Testis (tissue), 3 donors: Measurements from ENCODE around the gene LRMDA. TPM values are rescaled to one million over a fixed set of nuclear protein-coding genes. Genes with fewer than 3 reads are reported as not detected.

Source experiments
- DNase-seq: peaks from one replicate; pipeline ENCODE4 v3.0.0-alpha.2; 2019
- H3K27ac ChIP-seq, 2 donors: fragments of 200-600 bp; sonication (generic); one replicate each; pipeline ENCODE4 v1.5.1; 2019
- H3K27me3 ChIP-seq: fragments of 200-600 bp; sonication (generic); one replicate; pipeline ENCODE4 v1.5.1; 2019
- H3K36me3 ChIP-seq: fragments of 200-600 bp; sonication (generic); one replicate; pipeline ENCODE4 v1.5.1; 2017; ENCODE audit warnings: low read depth; ENCODE audit errors: missing control alignments
- H3K4me1 ChIP-seq: fragments of 200-600 bp; sonication (generic); one replicate; pipeline ENCODE4 v1.5.1; 2019
- H3K4me3 ChIP-seq, 2 donors: fragments of 200-600 bp; sonication (generic); one replicate each; pipeline ENCODE4 v1.5.1; 2017 to 2019
- H3K9me3 ChIP-seq: fragments of 200-600 bp; sonication (generic); one replicate; pipeline ENCODE4 v1.5.1; 2017
- CTCF ChIP-seq, 3 experiments: fragments of 450-650 bp in 2 of 3; fragments of 200-600 bp in 1 of 3; sonication (generic) in 1 of 3; IDR thresholded peaks; one replicate each; pipeline ENCODE4 v1.5.1; 2016 to 2019; ENCODE audit warnings: antibody characterized with exemption in 3 of 3, mild to moderate bottlenecking in 2 of 3, moderate library complexity in 1 of 3
- POLR2A ChIP-seq: fragments of 450-650 bp; IDR thresholded peaks from one replicate; pipeline ENCODE4 v1.6.1; 2017; ENCODE audit warnings: antibody characterized with exemption, mild to moderate bottlenecking, moderate library complexity
- WGBS, 2 donors: methylation state at CpG; one replicate each; pipeline ENCODE4 v1.1.5; 2018; 5-methylcytosine and 5-hydroxymethylcytosine counted together
- intact Hi-C: fragments of 100-400 bp; cut with DNase I; formaldehyde crosslinking; loops from one replicate; pipeline ENCODE4 v1.15.1; 2023; ENCODE audit warnings: low total_unique reads
- polyA plus RNA-seq: library from polyadenylated mRNA; stranded (reverse); fragments of 350-450 nt; fragmentation: Illumina TruSeq; extraction: RNeasy Lipid Tissue Mini Kit (QIAGEN cat#74804); gene quantifications from one replicate; pipeline ENCODE4 v1.2.3, GENCODE V29; 2014; ENCODE audit warnings: low read depth, low replicate concordance; ENCODE audit not compliant: insufficient read depth
- total RNA-seq, 2 donors: library from RNA; depleted of rRNA; stranded (reverse); fragments of >200 nt; gene quantifications; one replicate each; pipeline ENCODE4 v1.2.3, GENCODE V29; 2016

Gene LRMDA
- total and polyA plus RNA-seq, 3 donors from 2014 or later, result 7.6 to 13.8 (median 10.6) TPM

GRCh38 chr10:76125900-76126299 lies 694.5 kb downstream of the LRMDA start:
- intact Hi-C loops, result no loop called here
- DNase-seq, result no peak
- H3K4me1 ChIP-seq, result no peaks in the 10 kb centered on the region

GRCh38 chr10:76126607-76127527 lies 695.4 kb downstream of the LRMDA start:
- H3K36me3 ChIP-seq, result no peaks in the 10 kb centered on the region
- no peaks in the 10 kb centered on the region for H3K9me3 ChIP-seq
- H3K27ac ChIP-seq, result no peak overlapping the region
- H3K4me3 ChIP-seq, result no peak overlapping the region
- TF ChIP-seq CTCF (IDR thresholded peaks at IDR 0.05), result no peak
- TF ChIP-seq POLR2A, result no peak
- H3K27me3 ChIP-seq, result no peaks in the 10 kb centered on the region
- no peaks in the 10 kb centered on the region for H3K4me1 ChIP-seq
- intact Hi-C loops, result no loop called here
- WGBS, 2 donors, result 93 to 99% methylated on average over 5 of the region's 5 CpGs
- DNase-seq, result no peak

More at GRCh38 chr10:76125900-76126299, 694.5 kb downstream of the LRMDA start:
- Histone ChIP-seq H3K27ac (no peak overlapping the region), H3K27me3 (no peaks in the 10 kb centered on the region), H3K9me3 (no peaks in the 10 kb centered on the region), H3K4me3 (no peak overlapping the region), H3K36me3 (no peaks in the 10 kb centered on the region)
- 94 to 96% methylated on average over 2 of the region's 2 CpGs for WGBS, 2 donors
- TF ChIP-seq POLR2A, result no peak
- no peak for TF ChIP-seq CTCF (IDR thresholded peaks at IDR 0.05)

- Histone ChIP-seq H3K4me3 (no peak overlapping the region), H3K9me3 (no peaks in the 10 kb centered on the region), H3K27ac (no peak overlapping the region), H3K36me3 (no peaks in the 10 kb centered on the region), H3K27me3 (no peaks in the 10 kb centered on the region), H3K4me1 (no peaks in the 10 kb centered on the region)
- intact Hi-C loops, result no loop called here
- no peak for DNase-seq
- TF ChIP-seq POLR2A (no peak), CTCF (IDR thresholded peaks at IDR 0.05) (no peak)
- 69 to 74% methylated on average over 6 of the region's 6 CpGs for WGBS, 2 donors
Measured at GRCh38 chr10:76127984-76128589, 696.7 kb downstream of the LRMDA start.

- no peak overlapping the region for H3K4me3 ChIP-seq
- H3K27ac ChIP-seq, result no peak overlapping the region
- H3K4me1 ChIP-seq, result no peaks in the 10 kb centered on the region
- no peaks in the 10 kb centered on the region for H3K9me3 ChIP-seq
- TF ChIP-seq CTCF (IDR thresholded peaks at IDR 0.05), result no peak
- TF ChIP-seq POLR2A, result no peak
- intact Hi-C loops, result no loop called here
- WGBS, 2 donors, result 92 to 94% methylated on average over 2 of the region's 2 CpGs
- no peaks in the 10 kb centered on the region for H3K27me3 ChIP-seq
- H3K36me3 ChIP-seq, result no peaks in the 10 kb centered on the region
- no peak for DNase-seq
Measured at GRCh38 chr10:76129213-76129612, 697.8 kb downstream of the LRMDA start.
